ENCODE results near the gene GRIP1. TPM values are rescaled to one million over a fixed set of nuclear protein-coding genes. Genes with fewer than 3 reads are reported as not detected.
"Not testable (repeated sequence)": the region's sequence is repeated elsewhere in the genome, so short reads cannot be mapped to it uniquely, and the experiment has no call there.

The GRIP1 gene
- total RNA-seq, 1 donor from 2014 or later = 0.80 TPM

DNA sequence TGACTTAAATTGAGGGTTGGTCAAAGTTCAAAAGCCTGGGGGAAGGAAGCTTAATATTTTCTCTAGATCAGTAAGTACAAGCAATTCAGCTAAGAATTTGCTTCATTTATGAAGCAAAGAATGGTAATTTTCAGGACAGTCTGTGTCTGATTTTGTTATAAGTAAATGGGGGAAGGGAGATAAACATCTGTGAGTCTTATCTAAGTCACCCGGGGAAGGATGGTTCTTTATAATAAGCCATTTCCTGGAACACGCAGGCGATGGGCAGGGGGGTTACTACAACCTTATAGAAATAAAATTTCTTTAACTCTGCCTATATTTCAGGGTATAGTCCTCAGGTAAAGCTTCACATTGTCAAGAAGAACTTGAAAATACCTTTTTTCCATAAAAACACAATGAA lies 333.7 kb downstream of the GRIP1 start:
- no peak for DNase-seq (ENCODE audit: low read depth)

DNA sequence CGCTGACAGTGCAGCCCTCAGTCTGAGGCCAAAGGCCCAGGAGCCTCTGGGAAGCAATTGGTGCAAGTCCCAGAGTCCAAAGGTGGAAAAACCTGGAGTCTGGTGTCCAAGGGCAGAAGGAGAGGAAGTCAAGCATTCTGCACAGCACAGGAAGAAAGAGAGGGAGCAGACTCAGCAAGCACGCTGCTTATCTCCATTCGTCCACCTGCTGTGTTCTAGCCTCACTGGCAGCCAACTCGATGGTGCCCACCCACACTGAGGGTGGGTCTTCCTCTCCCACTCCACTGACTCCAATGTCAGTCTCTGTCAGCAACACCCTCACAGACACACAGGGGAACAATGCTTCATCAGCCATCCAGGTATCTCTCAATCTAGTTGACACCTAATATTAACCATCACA lies 337.8 kb downstream of the GRIP1 start:
- no peak for DNase-seq (ENCODE audit: low read depth)

DNA sequence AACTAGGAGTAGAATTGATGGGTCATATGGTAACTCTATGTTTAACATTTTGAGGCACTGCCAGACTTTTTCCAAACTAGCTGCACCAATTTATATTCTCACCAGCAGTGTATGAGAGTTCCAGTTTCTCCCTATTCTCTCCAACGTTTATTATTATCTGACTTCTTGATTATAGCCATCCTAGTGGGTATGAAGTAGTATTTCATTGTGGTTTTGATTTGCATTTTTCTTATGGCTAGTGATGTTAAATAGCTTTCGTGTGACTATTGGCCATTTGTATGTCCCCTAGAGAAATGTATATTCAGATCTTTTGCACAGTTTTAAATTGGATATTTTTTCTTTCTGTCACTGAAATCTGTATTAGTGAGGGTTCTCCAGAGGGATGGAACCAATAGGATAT lies 338.7 kb downstream of the GRIP1 start:
- DNase-seq (ENCODE audit: low read depth) = no peak

GRCh38 chr12:66337381-66338010 lies 341.4 kb downstream of the GRIP1 start:
- no peak for DNase-seq (ENCODE audit: low read depth)

DNA sequence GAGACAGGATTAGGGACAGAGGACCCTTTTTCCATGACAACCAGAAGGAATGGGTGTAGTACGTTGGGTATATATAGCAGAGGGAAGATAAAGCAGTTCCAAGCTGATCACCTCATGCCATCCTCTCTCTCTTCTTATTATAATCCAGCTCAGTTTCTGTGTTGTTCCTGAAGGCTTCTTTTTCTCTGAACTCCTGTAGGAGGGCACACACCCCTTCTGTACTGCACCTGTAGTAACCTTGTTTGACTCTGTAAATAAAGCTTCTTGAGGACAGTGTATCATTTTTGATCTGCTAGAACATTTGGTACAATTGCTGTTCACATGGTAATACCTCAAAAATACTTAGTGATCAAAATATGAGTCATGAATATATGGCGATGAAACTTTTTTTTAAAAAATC lies 343.1 kb downstream of the GRIP1 start:
- no peak for DNase-seq (ENCODE audit: low read depth)

- DNase-seq (ENCODE audit: low read depth) = no peak
These were observed 347.1 kb downstream of the GRIP1 start for GRCh38 chr12:66331814-66332213.

DNA sequence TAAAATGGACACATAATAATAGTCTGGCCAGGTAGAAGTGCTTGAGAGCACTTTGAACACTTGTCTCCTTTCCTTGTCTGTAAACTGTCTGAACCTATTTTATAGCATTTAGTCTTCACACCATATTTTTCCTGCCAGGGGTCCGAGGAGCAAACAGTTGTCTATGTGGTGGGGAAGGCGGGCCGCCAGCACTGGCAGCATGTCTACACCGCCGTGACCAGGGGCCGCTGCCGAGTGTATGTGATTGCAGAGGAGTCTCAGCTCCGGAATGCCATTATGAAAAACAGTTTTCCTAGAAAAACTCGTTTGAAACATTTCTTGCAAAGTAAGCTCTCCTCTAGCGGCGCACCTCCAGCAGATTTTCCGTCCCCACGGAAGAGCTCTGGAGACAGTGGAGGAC lies 347.9 kb downstream of the GRIP1 start:
- DNase-seq (ENCODE audit: low read depth) = no peak

GRCh38 chr12:66329941-66330340 lies 348.9 kb downstream of the GRIP1 start:
- DNase-seq (ENCODE audit: low read depth) = peak; percentile 47

DNA sequence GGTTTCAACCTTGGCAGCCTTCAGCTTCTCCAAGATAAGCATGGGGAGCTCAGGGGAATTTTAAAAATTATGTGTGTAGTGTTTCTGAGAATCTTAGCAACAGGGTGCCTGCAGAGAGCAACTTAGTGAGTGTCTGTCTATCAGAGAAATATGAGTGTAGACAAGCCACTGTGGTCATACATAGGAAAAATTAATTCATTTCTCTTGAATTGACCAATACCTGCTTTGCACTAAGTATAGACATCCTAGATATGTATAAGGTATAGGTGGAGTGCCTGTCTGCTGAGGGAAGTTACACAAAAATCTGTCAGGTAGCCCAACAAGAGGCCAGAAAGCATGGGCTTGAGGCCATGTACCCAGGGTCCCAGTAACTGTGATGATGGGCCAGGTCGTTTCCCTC lies 355.9 kb downstream of the GRIP1 start:
- no peak for DNase-seq (ENCODE audit: low read depth)

DNA sequence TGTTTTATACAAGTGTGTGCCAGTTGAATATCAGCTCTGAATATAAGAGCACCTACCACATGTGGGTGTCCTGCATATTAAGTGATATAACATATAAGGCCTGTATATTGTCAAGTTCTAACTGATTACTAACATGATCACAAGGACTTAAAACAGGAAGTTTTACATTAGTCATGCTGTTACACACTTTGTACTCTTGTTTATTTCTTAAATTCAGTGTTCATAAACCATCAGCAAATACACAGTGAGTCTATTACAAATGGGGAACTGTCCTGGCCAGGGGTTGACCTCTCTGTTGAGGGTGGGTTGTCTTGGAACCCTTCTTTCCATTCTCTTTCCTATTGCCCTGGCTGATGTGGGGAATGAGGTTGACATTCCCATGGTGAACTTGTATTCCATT lies 357.4 kb downstream of the GRIP1 start:
- no peak for DNase-seq (ENCODE audit: low read depth)

DNA sequence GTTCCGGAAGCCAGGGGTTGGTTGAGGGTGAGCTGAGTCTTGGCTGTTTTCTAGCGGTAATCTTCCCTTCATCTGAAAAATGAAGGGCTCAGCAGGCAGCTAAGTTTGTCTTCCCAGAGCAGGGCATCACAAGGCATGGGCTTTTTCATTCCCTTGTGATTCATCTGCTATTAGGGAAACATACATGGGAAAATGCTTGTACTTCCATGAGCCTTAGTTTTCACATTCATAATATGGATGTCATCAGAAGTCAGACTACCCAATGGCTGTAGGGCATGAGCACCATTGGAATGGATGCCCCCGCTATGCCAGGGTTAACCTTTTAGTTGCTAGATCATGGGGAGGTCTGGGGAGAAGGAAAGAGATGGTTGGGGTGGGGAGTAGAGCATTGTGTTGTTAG lies 357.9 kb downstream of the GRIP1 start:
- DNase-seq (ENCODE audit: low read depth) = no peak

- no peak for DNase-seq (ENCODE audit: low read depth)
These were observed 359.5 kb downstream of the GRIP1 start for GRCh38 chr12:66319266-66319954.

DNA sequence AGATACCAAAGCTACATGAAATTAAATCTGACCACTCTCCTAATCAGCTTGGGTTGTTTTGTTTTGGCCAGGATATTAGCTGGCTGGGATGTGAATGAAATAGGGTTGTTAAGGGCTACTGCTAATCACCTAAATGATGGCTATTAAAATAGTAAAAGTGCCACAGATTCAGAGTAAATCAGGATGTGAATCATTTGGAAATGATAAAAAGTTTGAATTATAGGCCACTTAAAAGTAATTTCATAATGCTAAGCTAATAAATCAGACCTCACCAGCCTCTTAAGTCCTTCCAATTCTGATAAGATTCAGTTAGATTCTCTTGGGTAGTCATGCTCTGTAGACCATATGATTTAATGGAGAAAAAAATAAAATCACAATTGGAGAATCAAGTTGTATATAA lies 364.6 kb downstream of the GRIP1 start:
- no peak for DNase-seq (ENCODE audit: low read depth)

GRCh38 chr12:66312189-66312588 lies 366.7 kb downstream of the GRIP1 start:
- no peak for DNase-seq (ENCODE audit: low read depth)

GRCh38 chr12:66309606-66310005 lies 369.3 kb downstream of the GRIP1 start:
- DNase-seq (ENCODE audit: low read depth) = no peak

DNA sequence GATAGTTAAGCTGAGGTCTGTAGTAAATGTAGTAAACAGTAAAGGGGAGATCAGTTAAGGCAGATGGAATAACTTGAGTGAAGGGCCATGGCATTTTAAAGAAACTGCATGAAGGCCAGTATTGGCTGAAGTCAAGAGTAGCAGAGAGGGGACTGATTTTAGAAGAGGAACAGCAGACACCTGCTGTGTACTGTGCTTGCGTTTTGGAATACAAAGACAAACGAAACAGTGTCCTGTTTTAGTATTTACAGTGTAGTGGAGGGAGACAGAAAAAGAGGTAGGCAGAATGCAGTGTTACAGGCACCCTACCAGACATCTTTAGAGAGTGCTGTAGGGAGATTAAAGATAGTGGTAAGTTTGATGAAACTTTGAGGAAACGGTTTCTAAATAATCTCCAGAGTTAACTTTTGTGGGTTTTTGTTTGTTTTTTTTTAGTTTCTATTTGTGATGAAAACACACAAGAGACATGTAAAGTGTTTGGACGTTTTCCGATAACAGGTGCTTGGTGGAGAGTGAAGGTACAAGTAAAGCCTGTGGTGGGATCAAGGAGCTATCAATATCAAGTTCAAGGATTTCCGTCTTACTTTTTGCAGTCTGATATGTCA lies 374.5 kb downstream of the GRIP1 start:
- DNase-seq (ENCODE audit: low read depth) = no peak

GRCh38 chr12:66303316-66303804 lies 375.5 kb downstream of the GRIP1 start:
- DNase-seq (ENCODE audit: low read depth) = not testable (repeated sequence)

GRCh38 chr12:66302827-66303169 lies 376.1 kb downstream of the GRIP1 start:
- no peak for DNase-seq (ENCODE audit: low read depth)

- DNase-seq (ENCODE audit: low read depth) = peak; percentile 96
These were observed 376.7 kb downstream of the GRIP1 start, which contains the start of gene HELB for GRCh38 chr12:66301944-66302826. Gene HELB (plus strand): TSS chr12:66302493. CDS start chr12:66302604, 111 bp downstream.

DNA sequence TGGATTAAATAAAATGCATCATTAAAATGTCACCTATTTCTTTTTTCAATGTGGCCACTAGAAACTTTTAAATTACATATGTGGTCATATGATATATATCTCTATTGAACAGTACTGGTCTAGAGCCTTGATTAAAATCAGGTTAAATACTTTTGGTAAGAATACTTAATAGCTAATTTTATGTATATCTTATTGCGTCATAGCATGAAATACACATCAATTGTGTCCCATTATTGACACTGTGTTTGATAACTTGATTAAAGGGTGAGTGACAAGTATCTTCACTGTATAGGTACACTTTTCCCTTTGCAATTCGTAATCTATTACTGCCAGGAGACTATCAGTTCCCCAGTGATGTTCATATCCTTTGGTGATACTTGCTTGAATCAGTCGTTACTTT lies 381.0 kb downstream of the GRIP1 start:
- no peak for DNase-seq (ENCODE audit: low read depth)

All from myocyte (in vitro differentiated cells).